ENCODE data around the gene SH3RF3.

Gene SH3RF3

GRCh38 chr2:109185338-109185737 is 56.3 kb downstream of the SH3RF3 start:
- DNase-seq: no peak

GRCh38 chr2:109185821-109186570 is 57.0 kb downstream of the SH3RF3 start:
- DNase-seq: no peak

GRCh38 chr2:109186656-109187250 is 57.7 kb downstream of the SH3RF3 start:
- DNase-seq: no peak

GRCh38 chr2:109187711-109188495 is 58.9 kb downstream of the SH3RF3 start:
- no peak for DNase-seq

GRCh38 chr2:109188496-109188890 is 59.5 kb downstream of the SH3RF3 start:
- no peak for DNase-seq

- DNase-seq: no peak
Measured at GRCh38 chr2:109188898-109189297, 59.9 kb downstream of the SH3RF3 start.

GRCh38 chr2:109189751-109190150 is 60.7 kb downstream of the SH3RF3 start:
- no peak for DNase-seq

- no peak for DNase-seq
Measured at GRCh38 chr2:109193807-109194619, 65.0 kb downstream of the SH3RF3 start.

GRCh38 chr2:109194620-109194937 is 65.6 kb downstream of the SH3RF3 start:
- DNase-seq: peak in 2 of 3 experiments; percentile 8 to 17

GRCh38 chr2:109195193-109196045 is 66.4 kb downstream of the SH3RF3 start:
- peak in 1 of 3 experiments; percentile 29 for DNase-seq

- no peak for DNase-seq
Measured at GRCh38 chr2:109196081-109196875, 67.3 kb downstream of the SH3RF3 start.

GRCh38 chr2:109197491-109198418 is 68.8 kb downstream of the SH3RF3 start:
- DNase-seq: no peak

GRCh38 chr2:109199790-109200189 is 70.8 kb downstream of the SH3RF3 start:
- no peak for DNase-seq

- no peak for DNase-seq
Measured at GRCh38 chr2:109200616-109201464, 71.8 kb downstream of the SH3RF3 start.

GRCh38 chr2:109201465-109202327 is 72.7 kb downstream of the SH3RF3 start:
- peak in 1 of 3 experiments; percentile 10 for DNase-seq

- no peak for DNase-seq
Measured at GRCh38 chr2:109202486-109202885, 73.5 kb downstream of the SH3RF3 start.

- peak in 1 of 3 experiments; percentile 4 for DNase-seq
Measured at GRCh38 chr2:109203246-109204011, 74.4 kb downstream of the SH3RF3 start.

All from NCI-H1417 (cell line).